Hematopoietic multipotent progenitor cell treated with erythropoietin and hydrocortisone succinate and interleukin-3 and kit ligand, for 17 days (in vitro differentiated cells): ENCODE measurements around the gene CAMK2D.

Experiments
- DNase-seq: peaks from one replicate; pipeline ENCODE4 v3.0.0-alpha.2; 2015; ENCODE audit warnings: low spot score

Gene CAMK2D

DNA sequence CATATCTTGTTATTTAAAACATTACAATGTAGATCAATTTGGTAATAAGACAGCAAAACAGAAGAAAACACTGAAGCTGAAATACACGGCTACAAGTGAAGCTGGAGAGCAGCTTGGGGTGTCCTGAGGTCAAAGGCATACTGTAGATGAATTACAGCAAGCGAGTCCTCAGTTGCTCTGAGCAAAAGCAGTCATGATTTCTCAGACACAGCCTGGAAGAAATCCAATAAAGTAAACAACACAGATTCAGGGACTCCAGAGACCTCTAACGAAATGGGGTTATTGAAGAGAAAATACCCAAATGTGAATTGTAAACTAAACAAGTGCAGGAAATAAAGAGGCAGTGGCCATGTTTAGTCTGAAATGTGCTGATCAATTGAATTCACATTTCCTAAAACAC lies 324.4 kb downstream of the CAMK2D start:
- DNase-seq, result no peak

DNA sequence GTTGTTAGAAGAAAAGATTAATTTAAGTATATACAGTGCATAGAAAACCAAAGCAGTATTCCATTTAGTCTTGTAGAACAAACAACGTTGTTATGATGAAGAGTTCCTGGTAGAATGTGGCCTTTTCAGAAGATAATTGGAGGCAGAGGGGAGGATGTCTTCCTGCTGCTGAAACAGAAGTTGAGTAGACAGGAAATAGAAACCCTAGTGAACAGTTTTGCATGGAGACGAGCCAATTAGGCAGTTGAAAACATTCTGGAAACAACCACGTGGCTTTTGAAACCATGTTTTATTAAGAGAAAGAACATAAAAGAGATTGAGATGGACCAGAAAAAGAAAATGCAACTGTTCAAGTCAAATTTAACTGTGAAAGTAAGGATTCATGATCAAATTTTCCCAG lies 325.2 kb downstream of the CAMK2D start:
- no peak for DNase-seq

DNA sequence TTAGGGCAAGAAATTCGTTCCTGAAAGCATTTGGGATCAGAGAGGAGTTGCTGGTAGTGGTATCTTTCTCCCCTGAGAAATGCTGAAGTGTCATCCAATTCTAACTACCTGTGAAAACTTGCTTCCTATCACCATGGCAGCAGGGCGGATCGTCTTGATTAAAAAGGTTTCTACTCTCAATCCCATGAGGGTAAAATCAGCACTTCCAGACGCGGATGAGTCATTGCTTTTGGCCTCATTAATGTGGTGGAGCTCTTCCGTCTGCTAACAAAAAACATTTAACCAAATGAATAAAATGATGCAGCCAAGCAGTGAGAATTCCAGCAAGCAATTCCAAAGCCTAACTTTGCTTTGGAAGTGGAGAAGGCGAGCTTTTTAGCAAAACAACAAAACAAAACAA lies 325.6 kb downstream of the CAMK2D start:
- DNase-seq, result no peak

GRCh38 chr4:113434247-113434587 lies 327.3 kb downstream of the CAMK2D start:
- DNase-seq, result no peak

DNA sequence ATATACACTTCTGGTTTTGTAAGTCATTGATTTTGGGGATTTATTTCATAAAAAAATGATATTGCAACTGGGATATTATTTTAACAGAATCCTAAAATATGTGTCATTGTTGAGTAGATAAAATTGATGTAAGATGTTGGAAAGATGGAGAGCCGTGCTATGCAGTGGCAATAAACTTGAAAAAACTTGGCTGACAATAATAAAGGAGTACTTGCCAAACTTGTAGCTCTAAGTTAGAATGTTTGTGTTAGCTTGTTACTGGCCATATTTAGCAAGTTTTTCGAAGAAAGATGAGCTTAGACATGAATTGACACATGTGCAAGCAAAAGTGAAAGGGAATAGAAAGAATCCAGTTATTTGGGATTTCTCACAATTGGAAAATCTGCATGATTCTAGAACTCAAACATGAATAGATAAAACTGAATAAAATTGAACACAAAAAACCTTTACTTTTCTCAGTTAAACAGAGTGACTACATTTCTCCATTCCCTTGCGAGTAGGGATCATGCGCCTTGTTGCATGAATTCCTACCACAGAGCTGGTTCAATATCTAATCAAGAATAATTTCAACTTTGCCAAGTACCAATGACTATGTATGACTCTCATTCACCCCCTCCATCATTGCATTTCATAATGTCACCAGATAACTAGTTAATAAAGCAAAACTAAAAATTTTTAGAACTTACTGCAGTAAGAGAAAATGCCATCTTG lies 327.8 kb downstream of the CAMK2D start:
- DNase-seq, result no peak

DNA sequence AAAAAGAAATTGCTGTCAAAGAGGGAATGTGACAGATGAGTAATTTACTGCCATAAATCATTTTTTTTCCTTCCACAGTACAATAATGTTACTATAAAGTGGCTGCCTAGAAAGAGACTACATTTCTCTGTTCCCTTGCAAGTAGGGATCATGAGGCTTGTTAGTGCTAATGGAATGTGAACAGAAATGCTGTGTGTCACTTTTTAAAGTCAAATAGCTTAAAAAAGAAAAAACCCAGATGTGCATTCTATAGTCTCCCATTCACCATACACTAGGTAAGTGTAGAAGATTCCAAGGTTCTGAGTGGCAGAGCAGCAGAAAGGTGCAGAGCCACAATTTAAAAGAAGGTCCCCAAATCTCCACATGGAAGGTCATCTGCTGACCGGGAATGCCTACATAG lies 328.4 kb downstream of the CAMK2D start:
- DNase-seq, result no peak

- no peak for DNase-seq
Measured at GRCh38 chr4:113423631-113424030, 337.9 kb downstream of the CAMK2D start.

DNA sequence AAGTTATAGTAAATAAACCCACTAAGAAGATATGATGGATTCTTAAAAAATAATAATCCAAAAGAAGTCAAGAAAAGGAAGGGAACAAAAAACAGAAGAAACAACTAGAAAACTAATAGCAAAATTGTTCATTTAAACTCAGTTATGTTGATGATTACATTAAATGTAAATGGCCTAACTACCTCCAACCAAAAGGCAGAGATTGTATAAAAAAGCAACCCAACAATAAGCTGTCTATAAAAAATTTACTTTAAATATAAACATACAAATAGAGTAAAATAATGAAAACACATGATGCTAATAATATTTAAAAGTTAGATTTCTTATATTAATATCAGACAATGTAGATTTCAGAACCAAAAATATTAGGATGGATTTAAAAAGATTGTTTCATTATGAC lies 340.6 kb downstream of the CAMK2D start:
- no peak for DNase-seq

GRCh38 chr4:113419631-113420030 lies 341.9 kb downstream of the CAMK2D start:
- DNase-seq, result no peak

- DNase-seq, result no peak
Measured at GRCh38 chr4:113411496-113411938, 350.0 kb downstream of the CAMK2D start.

DNA sequence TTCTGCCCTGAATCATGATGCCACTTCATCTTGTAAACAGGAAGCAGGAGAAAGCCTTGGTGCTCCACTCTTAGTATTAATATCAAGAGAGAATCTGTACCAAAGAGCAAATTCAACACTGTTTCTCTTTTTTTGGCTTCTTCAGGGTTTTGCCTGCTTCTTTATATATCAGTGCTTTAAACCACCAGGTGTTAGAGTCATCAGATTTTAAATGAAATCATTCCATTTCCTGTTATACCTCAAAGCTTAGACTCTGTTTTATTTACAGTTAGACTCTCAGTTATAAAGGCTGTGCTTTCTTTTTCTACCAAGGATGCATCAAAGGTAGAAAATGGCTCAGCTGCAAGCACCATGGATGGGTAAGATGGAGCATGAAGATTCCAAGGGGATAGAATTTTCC lies 350.9 kb downstream of the CAMK2D start:
- DNase-seq, result no peak

DNA sequence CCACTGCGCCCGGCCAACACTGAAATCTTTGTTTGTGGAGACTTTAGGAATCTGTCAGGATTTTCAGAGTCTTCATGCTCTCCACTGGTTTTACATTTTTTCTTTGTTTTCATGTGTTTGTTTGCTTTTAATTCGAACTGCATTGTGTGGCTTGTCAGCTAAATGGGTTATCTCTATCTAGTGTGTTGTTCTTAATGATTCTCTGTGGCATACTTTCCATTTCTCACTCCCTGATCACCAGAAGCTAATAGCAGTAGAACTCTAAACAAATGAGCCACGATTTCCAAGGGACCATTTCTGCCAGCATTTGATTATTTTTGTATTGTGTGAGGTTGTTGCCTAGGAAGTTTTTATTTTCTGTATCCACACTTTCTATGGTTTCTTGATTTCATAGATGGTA lies 352.4 kb downstream of the CAMK2D start:
- no peak for DNase-seq

- DNase-seq, result no peak
Measured at GRCh38 chr4:113407409-113407808, 354.1 kb downstream of the CAMK2D start.

- DNase-seq, result no peak
Measured at GRCh38 chr4:113406723-113407016, 354.9 kb downstream of the CAMK2D start.

DNA sequence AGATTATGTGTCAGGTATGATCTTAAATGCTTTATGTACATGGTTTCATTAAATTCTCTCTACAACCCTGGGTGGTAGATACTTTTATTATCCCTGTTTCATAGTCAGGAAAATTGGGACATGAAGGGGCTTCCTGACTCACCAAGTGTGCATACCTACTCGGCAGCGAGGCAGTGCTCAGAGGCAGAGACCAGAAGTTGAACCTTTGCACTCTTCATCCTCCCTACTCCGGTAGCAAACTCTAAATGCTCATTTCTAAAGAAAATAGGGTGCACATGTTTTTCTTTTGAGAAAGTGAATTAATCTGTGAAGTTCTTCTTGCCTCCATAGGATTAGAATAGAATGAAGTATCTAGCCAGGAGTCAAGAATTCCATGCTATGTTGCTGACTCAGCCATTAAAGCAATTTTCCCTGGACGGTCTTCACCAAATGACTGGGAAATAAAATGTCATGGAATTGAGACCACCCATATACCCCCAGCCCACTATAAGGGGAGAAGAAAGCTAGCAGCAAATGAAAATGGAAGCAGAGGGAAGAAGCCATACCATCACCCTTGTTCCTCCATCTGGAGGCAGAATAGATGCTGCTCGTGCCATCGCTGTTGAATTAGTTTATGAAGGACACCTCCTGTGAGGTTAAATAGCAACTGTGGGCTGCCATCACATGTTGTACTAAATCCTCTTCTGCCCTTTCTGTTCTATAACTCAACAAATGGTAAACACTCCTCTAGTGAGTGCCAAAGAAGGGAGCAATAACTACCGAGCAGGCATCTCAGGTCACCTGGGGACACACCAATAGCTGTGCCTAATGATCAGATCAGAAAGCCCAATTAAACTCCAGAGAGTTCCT lies 355.4 kb downstream of the CAMK2D start:
- no peak for DNase-seq

DNA sequence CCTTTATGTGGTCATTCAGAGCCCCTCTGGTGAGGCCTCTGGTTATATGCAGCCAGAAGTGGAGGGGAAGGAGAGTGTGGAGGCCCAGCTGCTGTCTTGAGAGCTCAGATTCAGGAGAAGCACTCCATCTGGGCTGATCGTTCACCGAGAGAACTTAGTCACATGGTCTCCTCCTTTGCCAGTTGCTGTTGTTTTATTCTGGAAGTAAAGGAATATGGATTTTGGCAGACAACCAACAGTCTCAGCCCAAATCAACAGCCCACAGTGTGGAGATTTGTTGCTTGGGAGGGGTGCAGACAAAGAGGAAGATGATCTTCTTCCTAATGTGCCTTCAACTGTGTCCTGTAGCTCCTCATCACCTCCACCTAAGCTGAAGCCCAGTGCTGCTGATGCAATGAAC lies 356.7 kb downstream of the CAMK2D start:
- no peak for DNase-seq

DNA sequence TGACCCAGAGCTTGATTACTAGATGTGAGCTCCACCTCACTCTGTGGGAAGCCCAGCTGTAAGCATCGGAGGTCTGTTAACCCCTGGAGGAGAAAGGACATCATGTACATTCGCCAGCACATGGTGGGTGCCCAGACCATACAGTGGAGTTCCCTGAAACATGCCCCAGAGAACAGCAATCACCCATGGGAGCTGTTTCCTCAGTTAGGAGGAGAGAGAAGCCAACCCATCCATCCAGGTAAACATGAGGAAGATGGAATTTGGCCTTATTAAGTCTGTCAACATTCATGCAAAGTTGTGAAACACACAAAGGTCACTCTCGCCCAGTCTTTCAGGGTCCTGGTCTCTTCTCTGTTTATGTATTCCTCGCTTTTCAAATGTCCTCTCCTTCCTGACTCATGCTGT lies 357.4 kb downstream of the CAMK2D start:
- no peak for DNase-seq
